AG10803 (cell line): Measurements from ENCODE around the gene UTP18.
"Not testable (repeated sequence)": the region's sequence is repeated elsewhere in the genome, so short reads cannot be mapped to it uniquely, and the experiment has no call there.

Experiments
- DNase-seq: peaks from one replicate; pipeline ENCODE4 v3.0.0; 2010; ENCODE audit warnings: low read depth
- H3K4me3 ChIP-seq: 2 replicates; pipeline ENCODE4 v1.5.1; 2011; ENCODE audit warnings: mild to moderate bottlenecking, low read length, control low read depth
- TF ChIP-seq, protein P1 (sequence below): conservative IDR thresholded peaks from 2 replicates; pipeline ENCODE4 v1.5.1; 2011; ENCODE audit warnings: mild to moderate bottlenecking, low read length, control low read depth, inconsistent platforms

UTP18 gene

DNA sequence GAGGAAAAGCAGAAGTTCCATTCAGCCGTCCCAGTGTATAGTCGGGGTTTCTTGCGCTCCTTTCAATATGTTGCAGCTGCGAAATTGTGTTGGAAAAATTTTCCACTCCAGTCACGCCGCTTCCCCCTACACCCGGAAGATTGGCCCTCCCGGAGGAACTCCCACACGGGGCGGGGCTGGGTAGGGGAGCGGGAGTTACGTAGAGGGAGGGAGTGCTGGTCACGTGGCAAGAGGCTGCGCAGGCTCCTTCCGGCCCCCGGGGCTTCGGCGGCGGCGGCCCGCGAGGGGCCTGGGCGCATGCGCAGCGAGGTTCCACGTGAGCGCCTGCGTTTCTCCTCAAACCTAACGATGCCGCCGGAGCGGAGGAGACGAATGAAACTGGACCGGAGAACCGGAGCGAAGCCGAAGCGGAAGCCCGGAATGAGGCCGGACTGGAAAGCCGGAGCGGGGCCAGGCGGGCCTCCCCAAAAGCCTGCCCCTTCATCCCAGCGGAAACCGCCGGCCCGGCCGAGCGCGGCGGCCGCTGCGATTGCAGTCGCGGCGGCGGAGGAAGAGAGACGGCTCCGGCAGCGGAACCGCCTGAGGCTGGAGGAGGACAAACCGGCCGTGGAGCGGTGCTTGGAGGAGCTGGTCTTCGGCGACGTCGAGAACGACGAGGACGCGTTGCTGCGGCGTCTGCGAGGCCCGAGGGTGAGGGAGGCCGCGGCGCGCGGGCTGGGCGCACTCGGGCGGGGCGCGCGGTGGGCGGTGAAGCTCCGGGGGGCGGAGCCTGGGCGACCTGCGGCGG, at the start of gene UTP18:
UTP18 (plus strand) TSS at position 310 of the 787 bp plus-strand sequence; CDS start at position 349, 39 bp downstream.
- peak; percentile 98 for DNase-seq
- peak within 1 kb of the TSS; percentile 85 for H3K4me3 ChIP-seq
- TF ChIP-seq, protein P1, sequence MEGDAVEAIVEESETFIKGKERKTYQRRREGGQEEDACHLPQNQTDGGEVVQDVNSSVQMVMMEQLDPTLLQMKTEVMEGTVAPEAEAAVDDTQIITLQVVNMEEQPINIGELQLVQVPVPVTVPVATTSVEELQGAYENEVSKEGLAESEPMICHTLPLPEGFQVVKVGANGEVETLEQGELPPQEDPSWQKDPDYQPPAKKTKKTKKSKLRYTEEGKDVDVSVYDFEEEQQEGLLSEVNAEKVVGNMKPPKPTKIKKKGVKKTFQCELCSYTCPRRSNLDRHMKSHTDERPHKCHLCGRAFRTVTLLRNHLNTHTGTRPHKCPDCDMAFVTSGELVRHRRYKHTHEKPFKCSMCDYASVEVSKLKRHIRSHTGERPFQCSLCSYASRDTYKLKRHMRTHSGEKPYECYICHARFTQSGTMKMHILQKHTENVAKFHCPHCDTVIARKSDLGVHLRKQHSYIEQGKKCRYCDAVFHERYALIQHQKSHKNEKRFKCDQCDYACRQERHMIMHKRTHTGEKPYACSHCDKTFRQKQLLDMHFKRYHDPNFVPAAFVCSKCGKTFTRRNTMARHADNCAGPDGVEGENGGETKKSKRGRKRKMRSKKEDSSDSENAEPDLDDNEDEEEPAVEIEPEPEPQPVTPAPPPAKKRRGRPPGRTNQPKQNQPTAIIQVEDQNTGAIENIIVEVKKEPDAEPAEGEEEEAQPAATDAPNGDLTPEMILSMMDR = no peak

DNA sequence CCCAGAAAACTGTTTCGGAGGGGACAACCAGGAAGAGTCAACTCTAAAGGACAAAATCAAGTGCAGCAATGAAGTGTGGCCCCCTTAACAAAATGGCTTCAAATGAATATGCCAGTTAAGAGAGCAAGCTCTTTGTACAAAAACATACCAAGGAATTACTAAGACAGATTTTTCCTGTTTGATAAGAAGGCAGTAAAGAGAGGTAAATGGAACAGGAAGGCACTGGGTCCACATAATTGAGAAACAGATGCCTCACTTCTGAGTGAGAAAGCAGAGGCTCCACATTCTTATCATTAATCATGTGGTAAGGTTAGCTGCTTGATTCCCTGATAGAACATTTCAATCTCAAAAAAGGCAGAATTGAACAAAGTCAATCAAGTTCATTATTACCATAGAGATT, 45.4 kb upstream of the UTP18 start:
- DNase-seq = no peak
- TF ChIP-seq, protein P1 = no peak
- no peak overlapping the region for H3K4me3 ChIP-seq

DNA sequence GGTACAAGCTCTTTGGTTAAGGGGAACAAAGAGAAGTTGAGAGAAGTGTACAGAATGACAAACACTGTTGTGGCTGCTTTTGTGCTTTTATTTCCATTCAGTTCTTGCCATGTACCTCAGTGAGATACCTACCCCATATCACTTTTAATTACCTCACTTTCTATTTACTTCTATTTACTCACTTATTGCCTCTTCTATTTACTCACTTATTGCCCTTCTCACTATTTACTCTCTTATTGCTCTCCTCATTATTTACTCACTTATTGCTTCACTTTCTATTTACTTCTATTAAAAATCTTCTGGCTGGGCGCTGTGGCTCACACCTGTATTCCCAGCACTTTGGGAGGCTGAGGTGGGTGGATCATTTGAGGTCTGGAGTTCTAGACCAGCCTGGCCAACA, 42.4 kb upstream of the UTP18 start:
- TF ChIP-seq, protein P1 = no peak
- no peak overlapping the region for H3K4me3 ChIP-seq
- DNase-seq = no peak

DNA sequence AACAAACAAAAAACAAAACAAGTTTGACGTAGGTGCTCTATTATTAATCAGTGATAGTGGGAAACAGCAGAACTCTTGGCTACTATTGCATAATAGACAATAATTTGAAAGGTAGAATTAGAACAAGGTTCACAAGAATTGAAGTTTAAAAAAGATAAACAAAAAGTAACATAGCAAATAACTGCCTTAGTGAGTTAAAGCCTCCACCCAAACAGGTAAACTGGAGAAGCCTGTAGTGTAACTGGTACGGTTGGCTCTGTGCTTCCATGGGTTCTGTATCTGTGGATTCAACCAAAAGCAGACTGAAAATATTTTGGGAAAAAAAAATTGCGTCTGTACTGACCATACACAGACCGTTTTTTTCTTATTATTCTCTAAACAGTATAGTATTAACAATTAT, 39.0 kb upstream of the UTP18 start:
- TF ChIP-seq, protein P1 = no peak
- DNase-seq = no peak
- no peak overlapping the region for H3K4me3 ChIP-seq

DNA sequence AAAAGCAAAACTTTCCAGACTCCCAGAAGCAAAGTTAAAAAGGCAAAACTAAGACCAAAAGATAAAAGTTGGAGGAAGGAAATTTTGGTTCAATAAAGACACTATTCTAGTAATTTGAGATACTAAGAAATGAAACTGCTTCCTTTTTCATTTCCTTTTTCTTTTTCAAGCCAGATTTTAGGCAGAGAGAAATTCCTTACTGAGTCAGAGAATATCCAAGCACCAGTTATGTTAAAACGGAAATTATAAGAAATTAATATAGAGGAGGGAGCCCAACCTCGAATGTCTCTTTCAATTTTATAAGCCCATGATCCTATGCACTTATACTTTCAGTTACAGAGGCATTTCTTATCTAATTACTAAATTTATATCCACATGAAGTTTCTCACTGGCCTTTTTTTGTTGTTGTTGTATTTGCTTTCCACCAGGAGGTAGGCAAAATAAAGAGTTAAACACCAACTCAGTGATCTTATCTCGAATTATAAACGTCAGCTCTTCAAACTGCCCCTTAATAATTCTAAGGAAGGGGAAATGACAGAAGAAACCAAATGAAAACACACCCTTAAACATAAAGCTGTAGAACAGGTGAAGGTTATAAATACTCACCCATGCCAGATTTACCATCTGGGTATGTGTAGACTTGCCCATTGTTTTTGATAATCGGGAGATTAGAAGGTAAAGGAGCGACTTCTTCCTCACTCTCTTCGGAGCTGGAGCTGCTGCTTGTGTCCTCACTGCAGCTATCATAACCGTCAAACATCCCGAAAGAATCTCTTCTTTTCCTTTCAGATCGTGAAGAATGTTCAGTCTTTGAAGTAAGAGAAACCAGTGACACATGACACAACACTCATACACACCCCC, 35.7 kb upstream of the UTP18 start:
- TF ChIP-seq, protein P1 = no peak
- no peak for DNase-seq
- H3K4me3 ChIP-seq = no peak overlapping the region

DNA sequence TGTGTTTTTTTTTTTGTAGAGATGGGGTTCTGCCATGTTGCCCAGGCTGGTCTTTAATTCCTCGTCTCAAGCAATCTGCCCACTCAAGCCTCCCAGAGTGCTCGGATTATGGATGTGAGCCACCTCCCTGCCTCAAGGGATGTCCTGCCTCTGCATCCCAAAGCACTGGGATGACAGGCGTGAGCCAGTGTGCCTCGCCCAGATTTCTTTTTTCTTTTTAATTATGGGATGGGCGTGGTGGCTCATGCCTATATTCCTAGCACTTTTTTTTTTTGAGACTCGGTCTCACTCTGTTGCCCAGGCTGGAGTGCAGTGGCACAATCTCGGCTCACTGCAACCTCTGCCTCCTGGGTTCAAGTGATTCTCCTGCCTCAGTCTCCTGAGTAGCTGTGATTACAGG, 34.8 kb upstream of the UTP18 start:
- DNase-seq, H3K4me3 ChIP-seq: not testable (repeated sequence)

DNA sequence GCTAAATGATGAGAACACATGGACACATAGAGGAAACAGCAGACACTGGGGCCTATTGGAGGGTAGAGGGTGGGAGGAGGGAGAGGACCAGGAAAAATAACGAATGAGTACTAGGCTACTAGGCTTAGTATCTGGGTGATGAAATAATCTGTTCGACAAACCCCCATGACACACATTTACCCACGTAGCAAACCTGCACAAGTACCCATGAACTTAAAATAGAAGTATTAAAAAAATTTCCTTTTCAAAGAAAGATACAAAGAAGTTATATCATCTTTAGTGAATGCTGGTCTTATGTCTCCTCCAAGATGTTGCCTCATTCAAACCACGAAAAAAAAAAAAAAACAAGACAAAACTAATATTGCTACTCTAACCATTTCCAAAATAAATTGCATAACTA, 32.2 kb upstream of the UTP18 start:
- no peak overlapping the region for H3K4me3 ChIP-seq
- DNase-seq = peak; percentile 83
- TF ChIP-seq, protein P1 = no peak
